Activated B cell treated with CpG ODN at 0.5 μM for 24 hours (primary cell): ENCODE measurements around the gene RGS14. TPM values are rescaled to one million over a fixed set of nuclear protein-coding genes. Genes with fewer than 3 reads are reported as not detected.
A peak's percentile ranks its signal among the peaks of the same experiment; 100 is the strongest.

ENCODE experiments used
- ATAC-seq: fragments of 200-7000 bp; cut with Tn5 transposase; one replicate; pipeline ENCODE4 v1.10.0; 2021; ENCODE audit warnings: low read depth, mild to moderate bottlenecking, moderate library complexity
- CTCF ChIA-PET: fragments of 350-600 bp; sonication (Branson Sonifier 250); formaldehyde crosslinking; loops from one replicate; lab custom pipeline; 2021; ENCODE audit warnings: antibody characterized with exemption; lab: Charles Lee
- POLR2A ChIA-PET: fragments of 350-600 bp; sonication (Branson Sonifier 250); formaldehyde crosslinking; loops from one replicate; lab custom pipeline; 2021; ENCODE audit warnings: antibody characterized with exemption; lab: Charles Lee
- DNase-seq: peaks from one replicate; pipeline ENCODE4 v3.0.0; 2022
- H3K27ac Mint-ChIP-seq: one replicate; pipeline ENCODE4 v1.8.0; 2020; ENCODE audit warnings: mixed read lengths
- H3K27me3 Mint-ChIP-seq: one replicate; pipeline ENCODE4 v1.8.0; 2021; ENCODE audit warnings: mixed read lengths
- H3K36me3 Mint-ChIP-seq: one replicate; pipeline ENCODE4 v1.8.0; 2021; ENCODE audit warnings: low read depth, mixed read lengths
- H3K4me1 Mint-ChIP-seq: one replicate; pipeline ENCODE4 v1.8.0; 2021; ENCODE audit warnings: mixed read lengths
- H3K4me3 Mint-ChIP-seq: one replicate; pipeline ENCODE4 v1.8.0; 2020; ENCODE audit warnings: mild to moderate bottlenecking, mixed read lengths
- H3K9me3 Mint-ChIP-seq: one replicate; pipeline ENCODE4 v1.8.0; 2020; ENCODE audit warnings: mixed read lengths
- intact Hi-C: fragments of 100-400 bp; cut with micrococcal nuclease; formaldehyde crosslinking; loops from one replicate; pipeline ENCODE4 v1.15.1; 2024
- total RNA-seq: library from RNA; stranded (reverse); gene quantifications from 2 replicates; pipeline ENCODE4 v1.2.3, GENCODE V29; 2022
- TF ChIP-seq, protein P1 (sequence below): fragments of 200-600 bp; IDR thresholded peaks from one replicate; pipeline ENCODE4 v1.8.0; 2022; ENCODE audit warnings: antibody characterized with exemption, mild to moderate bottlenecking

The RGS14 gene
- total RNA-seq, 1 donor from 2014 or later, result 58.3 TPM

DNA sequence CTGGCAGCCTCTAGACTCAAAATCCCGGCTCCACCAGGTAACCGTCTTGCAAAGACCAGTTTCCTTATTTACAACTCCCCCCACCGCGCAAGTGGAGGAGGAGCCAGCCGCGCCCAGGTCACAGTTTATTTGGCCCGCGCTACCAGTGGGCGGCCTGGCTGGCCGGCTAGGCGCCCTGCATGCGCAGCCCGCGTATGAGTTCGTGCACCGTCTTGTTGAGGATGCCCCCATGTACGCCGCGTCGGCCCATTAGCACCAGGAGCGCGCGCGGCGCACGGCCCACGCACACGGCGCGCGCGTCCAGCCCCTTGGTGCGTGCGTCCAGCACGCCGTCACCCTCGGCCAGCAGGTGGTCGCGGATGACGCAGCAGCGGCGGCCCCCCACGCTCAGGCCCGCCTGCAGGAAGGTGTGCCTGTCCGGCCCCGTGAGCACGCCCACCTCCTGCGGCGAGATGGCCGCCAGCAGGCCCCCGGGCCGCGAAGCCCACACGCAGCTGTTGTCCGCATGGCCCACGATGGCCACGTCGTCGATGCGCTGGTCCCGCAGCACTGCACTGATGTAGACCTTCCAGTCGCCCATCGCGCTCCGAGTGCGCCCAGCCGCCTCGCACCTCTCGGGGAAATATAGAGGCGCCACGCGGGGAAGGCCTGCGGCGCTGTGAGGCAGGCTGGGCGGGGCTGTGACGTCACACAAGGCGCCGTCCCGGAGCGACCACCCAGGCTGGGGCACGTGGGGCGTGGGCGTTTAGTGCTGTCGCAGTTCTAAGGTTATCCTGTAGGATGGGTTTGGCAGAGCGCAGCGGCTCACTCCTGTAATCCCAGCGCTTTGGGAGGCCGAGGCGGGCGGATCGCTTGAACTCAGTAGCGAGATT lies 42.5 kb downstream of the RGS14 start, which contains the start of gene PFN3:
PFN3 (minus strand) TSS at position 665 of the 872 bp plus-strand sequence; CDS start at position 580, 85 bp downstream.
- CTCF ChIA-PET, result interaction anchor here (7.3 to 8.5 kb wide), 2 partner anchors 11 to 49 kb away, joined by 85 to 293 read pairs; partner anchors contain the start of gene PRR7
- no peak within 1 kb of the TSS for H3K27ac Mint-ChIP-seq
- POLR2A ChIA-PET, result interaction anchor here (0.9 to 6.3 kb wide), 3 partner anchors 31 to 54 kb away, joined by 3 to 66 read pairs (median 3); partner anchors contain the start of gene PRR7
- H3K4me1 Mint-ChIP-seq, result peaks cover 23% of the 10 kb centered on the region
- H3K9me3 Mint-ChIP-seq, result no peaks in the 10 kb centered on the region
- TF ChIP-seq, protein P1, sequence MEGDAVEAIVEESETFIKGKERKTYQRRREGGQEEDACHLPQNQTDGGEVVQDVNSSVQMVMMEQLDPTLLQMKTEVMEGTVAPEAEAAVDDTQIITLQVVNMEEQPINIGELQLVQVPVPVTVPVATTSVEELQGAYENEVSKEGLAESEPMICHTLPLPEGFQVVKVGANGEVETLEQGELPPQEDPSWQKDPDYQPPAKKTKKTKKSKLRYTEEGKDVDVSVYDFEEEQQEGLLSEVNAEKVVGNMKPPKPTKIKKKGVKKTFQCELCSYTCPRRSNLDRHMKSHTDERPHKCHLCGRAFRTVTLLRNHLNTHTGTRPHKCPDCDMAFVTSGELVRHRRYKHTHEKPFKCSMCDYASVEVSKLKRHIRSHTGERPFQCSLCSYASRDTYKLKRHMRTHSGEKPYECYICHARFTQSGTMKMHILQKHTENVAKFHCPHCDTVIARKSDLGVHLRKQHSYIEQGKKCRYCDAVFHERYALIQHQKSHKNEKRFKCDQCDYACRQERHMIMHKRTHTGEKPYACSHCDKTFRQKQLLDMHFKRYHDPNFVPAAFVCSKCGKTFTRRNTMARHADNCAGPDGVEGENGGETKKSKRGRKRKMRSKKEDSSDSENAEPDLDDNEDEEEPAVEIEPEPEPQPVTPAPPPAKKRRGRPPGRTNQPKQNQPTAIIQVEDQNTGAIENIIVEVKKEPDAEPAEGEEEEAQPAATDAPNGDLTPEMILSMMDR, result no peak
- DNase-seq, result no peak
- ATAC-seq, result no peak
- no peaks in the 10 kb centered on the region for H3K36me3 Mint-ChIP-seq
- H3K4me3 Mint-ChIP-seq, result no peak within 1 kb of the TSS
- H3K27me3 Mint-ChIP-seq, result peaks cover 5% of the 10 kb centered on the region
- intact Hi-C loops, result loop anchor here (10.0 kb wide), 1 partner anchor 195 kb away; the partner anchor contains the start of gene TMED9

DNA sequence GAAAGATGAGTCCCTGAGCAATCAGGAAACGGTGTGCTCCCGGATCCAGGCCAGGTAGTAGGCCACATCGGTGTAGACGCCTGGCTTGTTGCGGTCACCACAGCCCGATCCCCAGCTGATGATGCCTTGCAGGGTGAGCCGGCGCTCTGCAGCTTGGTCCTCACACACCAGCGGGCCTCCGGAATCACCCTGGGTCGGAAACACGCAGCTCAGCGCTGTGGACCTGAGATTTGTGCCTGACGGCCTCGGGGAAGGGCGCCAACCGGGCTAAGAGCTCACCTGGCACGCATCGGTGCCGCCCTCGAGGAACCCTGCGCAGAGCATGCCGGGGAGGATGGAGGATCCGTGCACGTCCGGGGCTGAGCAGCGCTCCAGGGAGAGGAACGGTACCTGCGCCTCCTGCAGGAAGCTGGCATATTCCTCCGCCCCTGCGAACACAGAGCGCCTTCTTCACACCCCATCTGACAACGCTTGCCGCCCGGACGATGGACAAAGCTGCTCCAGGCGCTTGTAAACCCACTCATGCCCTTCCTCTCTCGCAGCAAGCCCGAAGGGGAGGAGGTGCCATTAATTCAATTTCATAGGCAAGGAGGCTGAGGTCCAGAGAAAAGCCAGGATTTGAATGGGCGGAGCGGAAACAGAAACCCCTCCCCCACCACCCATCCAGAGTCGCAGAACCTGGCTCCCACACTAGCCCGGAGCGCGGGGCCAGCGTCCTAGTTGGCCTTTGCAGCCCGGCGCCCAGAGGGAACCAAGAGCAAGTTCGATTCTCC lies 44.7 kb downstream of the RGS14 start:
- Mint-ChIP-seq H3K36me3 (no peaks in the 10 kb centered on the region), H3K4me3 (peak overlapping the region; percentile 79), H3K4me1 (peaks cover 39% of the 10 kb centered on the region), H3K27me3 (peaks cover 5% of the 10 kb centered on the region), H3K9me3 (no peaks in the 10 kb centered on the region), H3K27ac (peak overlapping the region; percentile 35)
- ChIA-PET POLR2A (interaction anchor here (0.9 to 6.3 kb wide), 9 partner anchors 11 to 106 kb away, joined by 3 to 88 read pairs (median 7); partner anchors contain the start of genes GRK6, LMAN2 and PRR7), CTCF (interaction anchor here (1.1 to 8.5 kb wide), 10 partner anchors 13 to 287 kb away, joined by 3 to 293 read pairs (median 20); partner anchors contain the start of genes GRK6 and PRR7)
- DNase-seq (peak; percentile 38), ATAC-seq (peak; percentile 12)
- TF ChIP-seq, protein P1, result no peak
- intact Hi-C loops, result loop anchor here (1.0 to 2.0 kb wide), 4 partner anchors 12 to 92 kb away; partner anchors contain the start of gene MXD3

DNA sequence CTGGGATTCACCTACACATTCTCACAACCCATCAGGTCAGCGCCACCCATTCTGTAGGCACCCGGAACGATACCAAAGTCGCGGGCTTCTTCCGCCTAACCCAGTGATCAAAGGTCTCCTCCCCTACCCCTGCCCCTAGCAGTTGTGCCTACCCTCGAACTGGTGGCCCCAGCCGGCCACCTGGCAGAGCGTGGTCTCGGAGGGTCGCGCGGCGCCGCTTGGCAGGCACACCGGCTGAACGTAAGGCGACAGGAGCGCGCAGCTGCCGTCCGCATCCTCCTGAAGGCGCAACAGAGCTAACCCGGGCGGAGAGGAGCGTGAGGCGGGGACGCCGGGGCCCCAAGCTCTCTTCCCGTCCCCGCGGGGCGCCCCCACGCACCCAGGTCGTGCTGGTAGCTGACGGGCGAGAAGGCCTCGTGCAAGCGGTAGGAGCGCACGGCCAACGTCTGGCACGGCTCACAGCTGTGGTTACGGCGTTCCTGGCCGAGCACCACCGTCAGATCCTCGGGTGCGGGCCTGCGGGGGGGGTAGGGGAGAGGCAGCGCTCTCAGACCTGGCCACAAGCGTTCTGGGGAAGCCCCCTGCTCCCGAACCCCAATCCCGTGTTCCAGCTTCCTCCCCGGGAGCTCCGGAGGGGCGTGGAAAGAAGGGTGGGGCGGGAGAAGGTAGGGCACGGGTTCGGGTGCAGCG lies 45.5 kb downstream of the RGS14 start:
- peak overlapping the region; percentile 35 for H3K27ac Mint-ChIP-seq
- ChIA-PET CTCF (interaction anchor here (1.0 to 8.5 kb wide), 20 partner anchors 8 to 288 kb away, joined by 3 to 293 read pairs (median 7); partner anchors contain the start of genes GRK6 and PRR7), POLR2A (interaction anchor here (1.0 to 6.3 kb wide), 9 partner anchors 12 to 106 kb away, joined by 3 to 88 read pairs (median 8); partner anchors contain the start of genes GRK6 and PRR7)
- H3K4me1 Mint-ChIP-seq, result peaks cover 39% of the 10 kb centered on the region
- TF ChIP-seq, protein P1, result no peak
- peaks cover 5% of the 10 kb centered on the region for H3K27me3 Mint-ChIP-seq
- intact Hi-C loops, result loop anchor here (1.0 to 2.0 kb wide), 4 partner anchors 13 to 92 kb away; partner anchors contain the start of gene MXD3
- DNase-seq (peak; percentile 43), ATAC-seq (peak; percentile 7)
- no peaks in the 10 kb centered on the region for H3K9me3 Mint-ChIP-seq
- H3K4me3 Mint-ChIP-seq, result peak overlapping the region; percentile 79
- no peaks in the 10 kb centered on the region for H3K36me3 Mint-ChIP-seq

DNA sequence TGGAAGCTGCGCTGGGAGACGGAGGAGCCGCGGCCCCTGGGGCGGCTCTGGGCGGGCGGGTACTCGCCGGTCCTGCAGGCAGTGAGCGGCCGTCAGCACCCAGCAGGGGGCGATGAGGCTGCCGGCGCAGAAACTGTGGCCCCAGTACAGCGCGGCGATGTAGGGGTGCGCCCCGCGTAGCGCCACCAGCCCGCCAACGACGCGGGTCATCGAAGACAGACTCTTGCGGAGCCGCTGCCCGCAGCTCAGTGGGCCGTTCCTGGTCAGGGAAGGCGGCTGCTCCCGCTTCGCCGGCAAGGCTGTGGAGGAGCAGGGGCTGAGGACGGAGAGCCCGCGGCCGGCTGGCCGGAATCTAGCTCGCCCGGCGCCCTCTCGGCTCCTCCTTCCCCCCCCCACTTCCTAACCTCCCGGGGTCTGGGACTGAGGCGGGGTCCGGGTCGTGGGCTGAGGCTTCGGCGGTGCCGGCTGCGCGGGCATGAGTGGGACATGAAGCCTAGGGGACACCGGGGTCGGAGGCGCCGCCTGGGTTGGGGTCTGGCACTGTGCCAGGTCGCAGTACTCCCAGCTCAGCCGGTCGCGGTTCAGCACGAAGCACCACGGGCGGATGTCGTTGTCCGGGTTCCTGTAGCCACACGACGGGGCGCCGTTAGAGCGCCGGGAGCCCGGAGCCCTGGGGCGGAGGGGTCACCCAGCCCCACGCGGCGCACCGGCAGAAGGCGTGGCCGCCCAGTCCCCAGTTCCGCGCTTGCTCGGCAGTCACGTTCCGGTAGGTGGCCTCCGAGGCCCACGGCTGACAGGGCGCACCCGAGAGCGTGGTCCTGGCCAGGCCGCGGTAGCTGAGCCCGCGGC lies 46.3 kb downstream of the RGS14 start:
- DNase-seq (peak; percentile 77), ATAC-seq (peak; percentile 82)
- peak overlapping the region; percentile 79 for H3K4me3 Mint-ChIP-seq
- peaks cover 5% of the 10 kb centered on the region for H3K27me3 Mint-ChIP-seq
- H3K27ac Mint-ChIP-seq, result no peak overlapping the region
- no peaks in the 10 kb centered on the region for H3K36me3 Mint-ChIP-seq
- intact Hi-C loops, result loop anchor here (1.0 to 2.0 kb wide), 8 partner anchors 14 to 93 kb away; partner anchors contain the start of genes GRK6, MXD3, PDLIM7 and PRR7
- H3K4me1 Mint-ChIP-seq, result peaks cover 39% of the 10 kb centered on the region
- POLR2A ChIA-PET, result interaction anchor here (0.6 to 6.3 kb wide), 13 partner anchors 13 to 107 kb away, joined by 3 to 88 read pairs (median 4); partner anchors contain the start of genes GRK6, PRR7 and RGS14
- TF ChIP-seq, protein P1, result peak; percentile 7
- CTCF ChIA-PET, result interaction anchor here (0.7 to 8.5 kb wide), 29 partner anchors 9 to 291 kb away, joined by 3 to 293 read pairs (median 4); partner anchors contain the start of genes GRK6, PDLIM7 and PRR7
- H3K9me3 Mint-ChIP-seq, result no peaks in the 10 kb centered on the region
